SH-SY5Y (cell line): ENCODE measurements around the gene NFATC4.

Experiments
- GATA2 ChIP-seq: IDR thresholded peaks from 2 replicates; pipeline ENCODE4 v1.6.1; 2011; ENCODE audit warnings: mild to moderate bottlenecking, low read depth, low read length
- GATA3 ChIP-seq: IDR thresholded peaks from 2 replicates; pipeline ENCODE4 v1.6.1; 2011; ENCODE audit warnings: low read depth, mild to moderate bottlenecking, low read length, moderate library complexity

- TF ChIP-seq GATA2 (no peak), GATA3 (no peak)
Measured at GRCh38 chr14:24368562-24369252, 723 bp downstream of the NFATC4 start.
